HEK293 (cell line): ENCODE data around the gene HCFC1.
A peak's percentile ranks its signal among the peaks of the same experiment; 100 is the strongest.

Experiments used
- CTCF ChIP-seq: fragments of 450-650 bp; formaldehyde crosslinking; IDR thresholded peaks from 2 replicates; pipeline ENCODE4 v1.5.1; 2016; ENCODE audit warnings: missing biosample characterization, missing genetic modification characterization
- REST ChIP-seq: fragments of 450-650 bp; formaldehyde crosslinking; IDR thresholded peaks from 2 replicates; pipeline ENCODE4 v1.5.1; 2016; ENCODE audit warnings: missing biosample characterization, missing genetic modification characterization
- ZBTB10 ChIP-seq: fragments of 450-650 bp; formaldehyde crosslinking; IDR thresholded peaks from 2 replicates; pipeline ENCODE4 v1.5.1; 2016; ENCODE audit warnings: missing biosample characterization, missing genetic modification characterization
- ZNF112 ChIP-seq: fragments of 450-650 bp; formaldehyde crosslinking; IDR thresholded peaks from 2 replicates; pipeline ENCODE4 v1.5.0; 2017; ENCODE audit warnings: missing biosample characterization, missing genetic modification characterization
- ZNF174 ChIP-seq: fragments of 450-650 bp; formaldehyde crosslinking; IDR thresholded peaks from 2 replicates; pipeline ENCODE4 v1.5.0; 2017; ENCODE audit warnings: missing biosample characterization, mild to moderate bottlenecking, missing genetic modification characterization

- TF ChIP-seq REST (tag by site-specific recombination): no peak
- TF ChIP-seq CTCF: 0 out of 2 replicates have a peak, but pooled peaks have one; percentile 23
- no peak for TF ChIP-seq ZBTB10 (tag by site-specific recombination)
- TF ChIP-seq ZNF112 (tag by site-specific recombination): no peak
- TF ChIP-seq ZNF174 (tag by site-specific recombination): no peak
These were observed 48.3 kb upstream of the HCFC1 start, which contains the start of gene IRAK1 for GRCh38 chrX:154019633-154020528.
